Body of pancreas (tissue), 4 donors: ENCODE measurements around the gene SMIM36.
"Not testable (repeated sequence)": the region's sequence is repeated elsewhere in the genome, so short reads cannot be mapped to it uniquely, and the experiment has no call there.

Source experiments
- CTCF ChIP-seq, 7 experiments: fragments of 450-650 bp in 4 of 7; fragments of 200-600 bp in 3 of 7; sonication (generic) in 3 of 7; IDR thresholded peaks; one replicate each; pipeline ENCODE4 v1.5.1; 2016 to 2019; ENCODE audit warnings: antibody characterized with exemption in 7 of 7
- POLR2A ChIP-seq, 3 donors: fragments of 450-650 bp; IDR thresholded peaks; one replicate each; pipeline ENCODE4 v1.6.1; 2016; ENCODE audit warnings: antibody characterized with exemption in 3 of 3, mild to moderate bottlenecking in 2 of 3

GRCh38 chr17:55422828-55423164 is 88.5 kb downstream of the SMIM36 start:
- not testable (repeated sequence) for TF ChIP-seq CTCF, POLR2A (IDR thresholded peaks at IDR 0.05)
